RWPE2 (cell line): ENCODE measurements around the gene TOP3B.

Source experiments
- ATAC-seq: fragments of 200-7000 bp; cut with Tn5 transposase; 3 replicates; pipeline ENCODE4 v1.9.1; 2021; ENCODE audit warnings: low read depth
- DNase-seq: peaks from one replicate; pipeline ENCODE4 v3.0.0-alpha.2; 2020; ENCODE audit warnings: low spot score
- H3K27ac ChIP-seq: fragments of 450-650 bp; 2 replicates; pipeline ENCODE4 v1.5.1; 2017; ENCODE audit warnings: mild to moderate bottlenecking; ENCODE audit not compliant: poor library complexity, severe bottlenecking
- H3K27me3 ChIP-seq: fragments of 250-450 bp; sonication (Bioruptor Pico); 2 replicates; pipeline ENCODE4 v1.5.1; 2021; ENCODE audit warnings: mild to moderate bottlenecking, moderate library complexity; ENCODE audit not compliant: insufficient read depth, poor library complexity, severe bottlenecking
- H3K36me3 ChIP-seq: fragments of 250-450 bp; sonication (Bioruptor Pico); 2 replicates; pipeline ENCODE4 v1.5.1; 2020; ENCODE audit warnings: low read depth, mild to moderate bottlenecking, moderate library complexity
- H3K4me1 ChIP-seq: fragments of 250-450 bp; sonication (Bioruptor Pico); 2 replicates; pipeline ENCODE4 v1.5.1; 2021; ENCODE audit warnings: mild to moderate bottlenecking, moderate library complexity; ENCODE audit not compliant: insufficient read depth, poor library complexity, severe bottlenecking
- H3K4me3 ChIP-seq: fragments of 250-450 bp; sonication (Bioruptor Pico); 2 replicates; pipeline ENCODE4 v1.5.1; 2021; ENCODE audit warnings: mild to moderate bottlenecking, moderate library complexity; ENCODE audit not compliant: severe bottlenecking
- H3K9me3 ChIP-seq: fragments of 250-450 bp; sonication (Bioruptor Pico); 2 replicates; pipeline ENCODE4 v1.5.1; 2021; ENCODE audit warnings: mild to moderate bottlenecking, moderate library complexity; ENCODE audit not compliant: severe bottlenecking
- TF ChIP-seq, protein P1 (sequence below): fragments of 450-650 bp; IDR thresholded peaks from one replicate; pipeline ENCODE4 v1.5.1; 2017; ENCODE audit warnings: mild to moderate bottlenecking, moderate library complexity; ENCODE audit not compliant: poor library complexity, severe bottlenecking

TOP3B gene

DNA sequence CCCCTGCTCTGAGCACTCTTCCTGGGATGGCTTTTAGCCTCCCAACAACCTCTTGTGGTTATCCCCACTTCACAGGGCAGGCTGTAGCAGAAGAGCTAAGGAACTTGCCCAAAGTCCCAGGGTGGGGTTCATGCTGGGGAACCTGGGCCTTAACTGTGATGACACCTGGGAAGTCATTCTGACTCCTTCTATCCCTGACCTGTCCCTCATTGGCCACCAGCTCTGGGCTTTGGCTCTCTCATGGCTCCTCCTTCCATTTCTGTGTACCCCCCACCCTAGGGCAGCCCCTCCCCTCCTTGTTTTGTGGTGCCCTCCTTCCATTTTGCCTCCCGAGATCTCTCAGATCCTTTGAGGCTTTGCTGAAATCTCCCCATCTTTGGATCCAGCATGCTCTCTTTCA is 32.6 kb downstream of the TOP3B start:
- DNase-seq, result no peak
- H3K27ac ChIP-seq, result no peak overlapping the region

DNA sequence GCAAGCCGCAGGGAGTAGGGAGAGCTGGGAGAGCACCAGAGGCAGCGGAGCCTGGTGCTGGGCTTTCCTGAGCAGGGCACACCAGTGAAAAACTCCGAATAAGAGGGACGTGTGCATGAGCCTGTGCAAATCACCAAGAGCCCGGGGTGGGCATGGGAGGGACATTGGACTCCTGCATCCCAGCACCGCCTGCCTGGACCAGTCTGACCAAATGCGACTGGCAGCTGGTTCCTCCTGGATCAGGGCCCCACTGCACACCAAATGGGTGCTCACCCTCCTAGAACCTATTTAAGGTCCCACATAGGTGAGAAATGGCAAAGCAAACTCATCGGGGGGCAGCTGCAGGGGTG is 33.0 kb downstream of the TOP3B start:
- DNase-seq, result no peak
- Histone ChIP-seq H3K27me3 (no peaks in the 10 kb centered on the region), H3K27ac (no peak overlapping the region)

More for the DNA sequence above, 32.6 kb downstream of the TOP3B start:
- Histone ChIP-seq H3K4me3 (no peak overlapping the region), H3K4me1 (peaks cover 13% of the 10 kb centered on the region), H3K36me3 (peaks cover 12% of the 10 kb centered on the region), H3K9me3 (peaks cover 10% of the 10 kb centered on the region), H3K27me3 (no peaks in the 10 kb centered on the region)
- no peak for ATAC-seq
- TF ChIP-seq, protein P1, sequence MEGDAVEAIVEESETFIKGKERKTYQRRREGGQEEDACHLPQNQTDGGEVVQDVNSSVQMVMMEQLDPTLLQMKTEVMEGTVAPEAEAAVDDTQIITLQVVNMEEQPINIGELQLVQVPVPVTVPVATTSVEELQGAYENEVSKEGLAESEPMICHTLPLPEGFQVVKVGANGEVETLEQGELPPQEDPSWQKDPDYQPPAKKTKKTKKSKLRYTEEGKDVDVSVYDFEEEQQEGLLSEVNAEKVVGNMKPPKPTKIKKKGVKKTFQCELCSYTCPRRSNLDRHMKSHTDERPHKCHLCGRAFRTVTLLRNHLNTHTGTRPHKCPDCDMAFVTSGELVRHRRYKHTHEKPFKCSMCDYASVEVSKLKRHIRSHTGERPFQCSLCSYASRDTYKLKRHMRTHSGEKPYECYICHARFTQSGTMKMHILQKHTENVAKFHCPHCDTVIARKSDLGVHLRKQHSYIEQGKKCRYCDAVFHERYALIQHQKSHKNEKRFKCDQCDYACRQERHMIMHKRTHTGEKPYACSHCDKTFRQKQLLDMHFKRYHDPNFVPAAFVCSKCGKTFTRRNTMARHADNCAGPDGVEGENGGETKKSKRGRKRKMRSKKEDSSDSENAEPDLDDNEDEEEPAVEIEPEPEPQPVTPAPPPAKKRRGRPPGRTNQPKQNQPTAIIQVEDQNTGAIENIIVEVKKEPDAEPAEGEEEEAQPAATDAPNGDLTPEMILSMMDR, result no peak

DNA sequence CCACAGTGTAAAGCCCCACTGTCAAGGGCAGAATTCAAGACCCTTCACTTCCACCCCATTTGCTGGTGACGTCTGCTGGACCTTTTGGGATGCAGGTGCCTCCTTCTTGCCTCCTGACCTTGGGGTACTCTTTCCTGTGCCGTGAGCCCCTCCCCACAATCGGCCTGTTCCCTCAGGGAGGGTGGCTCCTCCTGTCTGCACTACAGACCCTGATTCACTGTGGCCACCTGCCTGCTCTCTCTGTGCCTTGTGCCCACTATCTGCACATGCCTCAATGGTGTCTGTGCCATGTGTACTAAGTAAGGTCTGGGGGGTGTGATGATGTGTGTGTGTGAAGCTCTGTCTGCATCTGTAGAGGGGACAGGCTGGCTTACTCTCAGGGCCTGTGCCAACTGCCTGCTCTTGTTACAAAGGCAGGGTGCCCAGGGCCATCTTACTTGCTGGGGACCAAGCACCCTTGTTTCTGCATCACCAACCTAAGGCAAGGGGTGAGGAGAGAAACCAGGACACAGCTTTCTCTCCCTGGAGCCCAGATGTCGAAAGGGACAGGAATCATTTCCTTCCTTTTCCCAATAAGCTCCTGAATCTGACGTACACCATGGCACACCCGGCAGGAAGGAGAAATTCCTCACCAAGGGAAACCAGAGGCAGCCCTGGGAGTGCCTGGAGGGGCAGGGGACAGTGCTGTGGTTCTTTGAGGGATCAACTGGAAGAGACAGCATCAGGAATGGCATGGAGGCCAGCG is 33.6 kb downstream of the TOP3B start:
- Histone ChIP-seq H3K27me3 (no peaks in the 10 kb centered on the region), H3K27ac (no peak overlapping the region), H3K9me3 (peaks cover 7% of the 10 kb centered on the region), H3K4me3 (no peak overlapping the region), H3K4me1 (peaks cover 13% of the 10 kb centered on the region), H3K36me3 (peaks cover 16% of the 10 kb centered on the region)
- TF ChIP-seq, protein P1, result no peak
- no peak for ATAC-seq
- no peak for DNase-seq

More for the DNA sequence above, 33.0 kb downstream of the TOP3B start:
- H3K9me3 ChIP-seq, result peaks cover 10% of the 10 kb centered on the region
- H3K4me1 ChIP-seq, result peaks cover 13% of the 10 kb centered on the region
- TF ChIP-seq, protein P1, result no peak
- no peak for ATAC-seq
- peaks cover 16% of the 10 kb centered on the region for H3K36me3 ChIP-seq
- H3K4me3 ChIP-seq, result no peak overlapping the region

DNA sequence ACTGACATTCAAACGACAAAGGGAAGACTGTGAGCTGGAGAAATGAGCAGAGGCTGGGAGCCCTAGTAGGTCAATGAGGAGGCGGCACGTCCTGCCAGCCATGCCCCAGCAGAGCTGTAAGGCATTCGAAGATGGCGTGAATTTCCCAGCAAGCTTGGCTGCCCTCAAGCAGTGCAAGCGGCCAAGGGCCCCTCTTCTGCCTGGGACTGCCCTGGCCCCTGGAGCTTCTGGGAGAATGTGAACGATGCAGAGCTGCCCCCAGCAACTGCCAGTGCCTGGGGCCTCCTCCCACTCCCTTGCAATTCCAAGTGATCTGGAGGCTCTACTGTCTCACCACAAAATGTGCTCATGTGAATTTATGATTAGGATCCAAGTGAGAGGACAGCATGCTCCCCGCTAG is 34.2 kb downstream of the TOP3B start:
- Histone ChIP-seq H3K9me3 (peaks cover 6% of the 10 kb centered on the region), H3K27me3 (no peaks in the 10 kb centered on the region), H3K27ac (no peak overlapping the region), H3K4me1 (peaks cover 13% of the 10 kb centered on the region), H3K36me3 (peaks cover 16% of the 10 kb centered on the region), H3K4me3 (no peak overlapping the region)
- TF ChIP-seq, protein P1, result no peak
- ATAC-seq, result no peak
- no peak for DNase-seq
